K562 (cell line): ENCODE data around the gene IL23R. TPM values are rescaled to one million over a fixed set of nuclear protein-coding genes. Genes with fewer than 3 reads are reported as not detected.
"Not testable (repeated sequence)": the region's sequence is repeated elsewhere in the genome, so short reads cannot be mapped to it uniquely, and the experiment has no call there.

Source experiments
- ARHGAP35 ChIP-seq: fragments of 450-650 bp; IDR thresholded peaks from 2 replicates; pipeline ENCODE4 v1.6.1; 2018; ENCODE audit not compliant: partially characterized antibody
- ARNT ChIP-seq, 2 experiments: fragments of 450-650 bp; IDR thresholded peaks; 2 replicates each; pipeline ENCODE4 v1.6.1; 2016; ENCODE audit warnings: mild to moderate bottlenecking in 1 of 2
- CC2D1A ChIP-seq: fragments of 450-650 bp; IDR thresholded peaks from 2 replicates; pipeline ENCODE4 v1.6.1; 2017; ENCODE audit warnings: mild to moderate bottlenecking
- CHD2 ChIP-seq: IDR thresholded peaks from 2 replicates; pipeline ENCODE4 v1.6.1; 2011; ENCODE audit warnings: low read depth, low read length
- EHMT2 ChIP-seq: fragments of 450-650 bp; IDR thresholded peaks from 2 replicates; pipeline ENCODE4 v1.6.1; 2018; ENCODE audit warnings: antibody characterized with exemption
- ELF2 ChIP-seq: fragments of 250-450 bp; sonication (Bioruptor Pico); IDR thresholded peaks from 2 replicates; pipeline ENCODE4 v1.5.0; 2021; ENCODE audit warnings: mild to moderate bottlenecking
- EP400 ChIP-seq: fragments of 450-650 bp; IDR thresholded peaks from 2 replicates; pipeline ENCODE4 v1.6.1; 2017; ENCODE audit warnings: antibody characterized with exemption, mild to moderate bottlenecking, moderate library complexity
- FOXM1 ChIP-seq, 2 experiments: fragments of 450-650 bp in 1 of 2; sonication (generic) in 1 of 2; formaldehyde crosslinking in 1 of 2; IDR thresholded peaks; 2 replicates each; pipeline versions ENCODE4 v1.6.1 to v1.9.0; 2017 to 2022; ENCODE audit warnings: low read depth in 2 of 2, mild to moderate bottlenecking in 2 of 2, missing genetic modification reagents in 1 of 2, moderate library complexity in 1 of 2
- HDAC1 ChIP-seq, 2 experiments: fragments of 450-650 bp; IDR thresholded peaks; 2 replicates each; pipeline ENCODE4 v1.6.1; 2016 to 2017; ENCODE audit warnings: inconsistent platforms in 1 of 2, mild to moderate bottlenecking in 1 of 2, moderate library complexity in 1 of 2
- MTA3 ChIP-seq: fragments of 450-650 bp; formaldehyde crosslinking; IDR thresholded peaks from 2 replicates; pipeline ENCODE4 v1.6.1; 2017; ENCODE audit warnings: mild to moderate bottlenecking, borderline replicate concordance
- NONO ChIP-seq, 2 experiments: fragments of 200-400 bp in 1 of 2; fragments of 450-650 bp in 1 of 2; formaldehyde crosslinking in 1 of 2; IDR thresholded peaks; 2 replicates each; pipeline ENCODE4 v1.6.1; 2017; ENCODE audit warnings: low read depth in 2 of 2, mild to moderate bottlenecking in 2 of 2, moderate library complexity in 2 of 2, low read length in 1 of 2
- NRF1 ChIP-seq, 2 experiments: fragments of 450-650 bp; IDR thresholded peaks in 1 of 2; conservative IDR thresholded peaks in 1 of 2; 2 replicates each; pipeline ENCODE4 v1.6.1; 2014; ENCODE audit warnings: mild to moderate bottlenecking in 2 of 2
- PHF20 ChIP-seq: fragments of 450-650 bp; IDR thresholded peaks from 2 replicates; pipeline ENCODE4 v1.6.1; 2018; ENCODE audit not compliant: partially characterized antibody
- PML ChIP-seq: IDR thresholded peaks from 2 replicates; pipeline ENCODE4 v1.6.1; 2012; ENCODE audit warnings: low read length, inconsistent platforms
- POLR2A ChIP-seq: fragments of 450-650 bp; conservative IDR thresholded peaks from 2 replicates; pipeline ENCODE4 v1.6.1; 2016
- POLR2B ChIP-seq: fragments of 450-650 bp; IDR thresholded peaks from 2 replicates; pipeline ENCODE4 v1.6.1; 2018; ENCODE audit warnings: low read depth; ENCODE audit not compliant: partially characterized antibody
- POLR2G ChIP-seq: fragments of 200-400 bp; formaldehyde crosslinking; IDR thresholded peaks from 2 replicates; pipeline ENCODE4 v1.6.1; 2017; ENCODE audit warnings: low read depth, mild to moderate bottlenecking, antibody characterized with exemption, low read length, moderate library complexity
- SPI1 ChIP-seq: IDR thresholded peaks from 2 replicates; pipeline ENCODE4 v1.6.1; 2011; ENCODE audit warnings: low read depth, low read length, control low read depth, borderline replicate concordance
- SUPT5H ChIP-seq: fragments of 450-650 bp; IDR thresholded peaks from 2 replicates; pipeline ENCODE4 v1.6.1; 2016
- TAF1 ChIP-seq: IDR thresholded peaks from 2 replicates; pipeline ENCODE4 v1.6.1; 2011; ENCODE audit warnings: mild to moderate bottlenecking, low read length, moderate library complexity; ENCODE audit not compliant: insufficient read depth, control insufficient read depth, severe bottlenecking; ENCODE audit errors: extremely low read depth
- TBP ChIP-seq: optimal IDR thresholded peaks from 2 replicates; pipeline ENCODE3; 2011; ENCODE audit warnings: low read depth, low read length, improper control_type of control experiment
- TOE1 ChIP-seq, 2 experiments: fragments of 450-650 bp in 1 of 2; sonication (generic) in 1 of 2; formaldehyde crosslinking in 1 of 2; IDR thresholded peaks; 2 replicates each; pipeline versions ENCODE4 v1.7.1 to v1.8.0; 2016 to 2022; ENCODE audit warnings: borderline replicate concordance in 2 of 2, mild to moderate bottlenecking in 2 of 2, antibody characterized with exemption in 1 of 2, inconsistent platforms in 1 of 2, low read depth in 1 of 2, missing genetic modification reagents in 1 of 2, moderate library complexity in 1 of 2
- ZNF75A ChIP-seq: fragments of 450-650 bp; formaldehyde crosslinking; IDR thresholded peaks from 2 replicates; pipeline ENCODE4 v1.4.0; 2020; ENCODE audit warnings: mild to moderate bottlenecking
- ZNF766 ChIP-seq: fragments of 200-800 bp; sonication (Bioruptor generic); conservative IDR thresholded peaks from 2 replicates; pipeline ENCODE4 v1.6.1; 2016; ENCODE audit warnings: missing genetic modification characterization, missing compliant biosample characterization
- polyA plus RNA-seq, 8 experiments: library from polyadenylated mRNA; depleted of rRNA in 4 of 8; stranded (reverse) in 5 of 8; unstranded in 3 of 8; fragments of >200 nt; fragmentation: Nextera tagmentation in 2 of 8; fragmentation: Illumina TruSeq in 1 of 8; extraction: Ambion mirVana in 2 of 8; extraction: Trizol in 1 of 8; gene quantifications; 2 replicates each; pipeline versions ENCODE4 v1.2.1 to v1.2.3, GENCODE V29; 2011 to 2014; ENCODE audit warnings: inconsistent platforms in 1 of 8, missing spikeins in 1 of 8
- total RNA-seq, 7 experiments: library from RNA; depleted of rRNA in 6 of 7; stranded (reverse); fragments of >200 nt in 6 of 7; fragmentation: Illumina TruSeq in 2 of 7; extraction: Trizol in 2 of 7; gene quantifications; 2 replicates each; pipeline versions ENCODE4 v1.2.1 to v1.2.3, GENCODE V29; 2011 to 2021; ENCODE audit warnings: low replicate concordance in 1 of 7
- TF ChIP-seq, protein P1 (sequence below), 2 experiments: fragments of 450-650 bp; IDR thresholded peaks; 2 replicates each; pipeline ENCODE4 v1.6.1; 2018; ENCODE audit warnings: mild to moderate bottlenecking in 2 of 2, low read depth in 1 of 2; ENCODE audit not compliant: partially characterized antibody in 2 of 2

IL23R gene
- total and polyA plus RNA-seq, 9 of the 15 experiments (the other 6 are each of a cell fraction or from before 2014, with no cell fraction given): 4.4 to 52.7 (median 22.8) TPM

DNA sequence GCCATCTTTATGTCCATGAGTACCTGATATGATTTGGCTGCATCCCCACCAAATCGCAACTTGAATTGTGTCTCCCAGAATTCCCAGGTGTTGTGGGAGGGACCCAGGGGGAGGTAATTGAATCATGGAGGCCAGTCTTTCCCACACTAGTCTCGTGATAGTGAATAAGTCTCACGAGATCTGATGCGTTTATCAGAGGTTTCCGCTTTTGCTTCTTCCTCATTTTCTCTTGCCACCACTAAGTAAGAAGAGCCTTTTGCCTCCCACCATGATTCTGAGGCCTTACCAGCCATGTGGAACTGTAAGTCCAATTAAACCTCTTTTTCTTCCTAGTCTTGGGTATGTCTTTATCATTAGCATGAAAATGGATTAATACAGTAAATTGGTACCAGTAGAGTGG is 41.1 kb downstream of the IL23R start (continued):
- TF ChIP-seq ZNF766: peak; percentile 82
- TF ChIP-seq CC2D1A: peak; percentile 75
- TF ChIP-seq EP400: peak; percentile 87
- TF ChIP-seq FOXM1 (IDR thresholded peaks at IDR 0.05; ENCODE audit: low read depth): peak; percentile 22; the same call in 1 of the 2 replicates
- TF ChIP-seq FOXM1 (CRISPR knock-in tag; IDR thresholded peaks at IDR 0.05; ENCODE audit: low read depth); TOE1 (CRISPR knock-in tag; IDR thresholded peaks at IDR 0.05; ENCODE audit: borderline replicate concordance, low read depth): not testable (repeated sequence)
- TF ChIP-seq, protein P1, sequence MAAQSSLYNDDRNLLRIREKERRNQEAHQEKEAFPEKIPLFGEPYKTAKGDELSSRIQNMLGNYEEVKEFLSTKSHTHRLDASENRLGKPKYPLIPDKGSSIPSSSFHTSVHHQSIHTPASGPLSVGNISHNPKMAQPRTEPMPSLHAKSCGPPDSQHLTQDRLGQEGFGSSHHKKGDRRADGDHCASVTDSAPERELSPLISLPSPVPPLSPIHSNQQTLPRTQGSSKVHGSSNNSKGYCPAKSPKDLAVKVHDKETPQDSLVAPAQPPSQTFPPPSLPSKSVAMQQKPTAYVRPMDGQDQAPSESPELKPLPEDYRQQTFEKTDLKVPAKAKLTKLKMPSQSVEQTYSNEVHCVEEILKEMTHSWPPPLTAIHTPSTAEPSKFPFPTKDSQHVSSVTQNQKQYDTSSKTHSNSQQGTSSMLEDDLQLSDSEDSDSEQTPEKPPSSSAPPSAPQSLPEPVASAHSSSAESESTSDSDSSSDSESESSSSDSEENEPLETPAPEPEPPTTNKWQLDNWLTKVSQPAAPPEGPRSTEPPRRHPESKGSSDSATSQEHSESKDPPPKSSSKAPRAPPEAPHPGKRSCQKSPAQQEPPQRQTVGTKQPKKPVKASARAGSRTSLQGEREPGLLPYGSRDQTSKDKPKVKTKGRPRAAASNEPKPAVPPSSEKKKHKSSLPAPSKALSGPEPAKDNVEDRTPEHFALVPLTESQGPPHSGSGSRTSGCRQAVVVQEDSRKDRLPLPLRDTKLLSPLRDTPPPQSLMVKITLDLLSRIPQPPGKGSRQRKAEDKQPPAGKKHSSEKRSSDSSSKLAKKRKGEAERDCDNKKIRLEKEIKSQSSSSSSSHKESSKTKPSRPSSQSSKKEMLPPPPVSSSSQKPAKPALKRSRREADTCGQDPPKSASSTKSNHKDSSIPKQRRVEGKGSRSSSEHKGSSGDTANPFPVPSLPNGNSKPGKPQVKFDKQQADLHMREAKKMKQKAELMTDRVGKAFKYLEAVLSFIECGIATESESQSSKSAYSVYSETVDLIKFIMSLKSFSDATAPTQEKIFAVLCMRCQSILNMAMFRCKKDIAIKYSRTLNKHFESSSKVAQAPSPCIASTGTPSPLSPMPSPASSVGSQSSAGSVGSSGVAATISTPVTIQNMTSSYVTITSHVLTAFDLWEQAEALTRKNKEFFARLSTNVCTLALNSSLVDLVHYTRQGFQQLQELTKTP (IDR thresholded peaks at IDR 0.05; ENCODE audit: low read depth in 1 of 2, partially characterized antibody in 2 of 2): peak in 1 of 2 experiments; percentile 48
- peak; percentile 93 for TF ChIP-seq POLR2A
- peak; percentile 45; the same call in 1 of the 2 replicates for TF ChIP-seq POLR2G
- TF ChIP-seq CHD2: peak; percentile 94
- TF ChIP-seq PHF20: peak; percentile 49
- TF ChIP-seq SUPT5H: peak; percentile 90
- TF ChIP-seq PML: peak; percentile 71; the same call in 1 of the 2 replicates
- peak; percentile 59; the same call in 1 of the 2 replicates for TF ChIP-seq TOE1 (IDR thresholded peaks at IDR 0.05; ENCODE audit: borderline replicate concordance)
- 0 out of 2 replicates have a peak, but pooled peaks have one; percentile 74 for TF ChIP-seq MTA3
- TF ChIP-seq ZNF75A (CRISPR knock-in tag): 0 out of 2 replicates have a peak, but pooled peaks have one; percentile 29
- peak; percentile 62 for TF ChIP-seq TAF1
- peak; percentile 68 for TF ChIP-seq TBP
- peak; percentile 45; the same call in 1 of the 2 replicates for TF ChIP-seq ELF2 (CRISPR knock-in tag)
- 0 out of 4 replicates have a peak, but pooled peaks of 1 of the 2 experiments have one; percentile 24 for TF ChIP-seq NONO (IDR thresholded peaks at IDR 0.05; ENCODE audit: low read depth in 2 of 2, low read length in 1 of 2)
- TF ChIP-seq SPI1: peak; percentile 83
- 0 out of 4 replicates have a peak, but pooled peaks of 1 of the 2 experiments have one; percentile 32 for TF ChIP-seq HDAC1 (IDR thresholded peaks at IDR 0.05)
- TF ChIP-seq NRF1 (conservative IDR thresholded peaks at IDR 0.05 in 1 of 2, IDR thresholded peaks at IDR 0.05 in 1 of 2): 0 out of 4 replicates have a peak, but pooled peaks of 1 of the 2 experiments have one; percentile 23
- peak; percentile 47; the same call in 1 of the 2 replicates for TF ChIP-seq EHMT2
- TF ChIP-seq ARNT (IDR thresholded peaks at IDR 0.05): peak in 1 of 2 experiments; percentile 20; a peak in 1 of 4 replicates
- peak; percentile 93 for TF ChIP-seq POLR2B
- peak; percentile 63 for TF ChIP-seq ARHGAP35
